Epithelial cell of proximal tubule (primary cell): ENCODE measurements around the gene FAM98B. TPM values are rescaled to one million over a fixed set of nuclear protein-coding genes. Genes with fewer than 3 reads are reported as not detected.

Experiments
- DNase-seq: peaks from one replicate; pipeline ENCODE4 v3.0.0-alpha.2; 2011; ENCODE audit warnings: low read depth
- H3K4me3 ChIP-seq: 2 replicates; pipeline ENCODE4 v1.5.1; 2011; ENCODE audit warnings: low read depth, mild to moderate bottlenecking, low read length
- total RNA-seq: library from RNA; depleted of rRNA; stranded (reverse); fragments of >200 nt; gene quantifications from 2 replicates; pipeline ENCODE4 v1.2.3, GENCODE V29; 2015
- TF ChIP-seq, protein P1 (sequence below): conservative IDR thresholded peaks from 2 replicates; pipeline ENCODE4 v1.5.1; 2012; ENCODE audit warnings: low read depth, mild to moderate bottlenecking, low read length

Gene FAM98B
- total RNA-seq, 1 donor from 2014 or later: 7.8 TPM

DNA sequence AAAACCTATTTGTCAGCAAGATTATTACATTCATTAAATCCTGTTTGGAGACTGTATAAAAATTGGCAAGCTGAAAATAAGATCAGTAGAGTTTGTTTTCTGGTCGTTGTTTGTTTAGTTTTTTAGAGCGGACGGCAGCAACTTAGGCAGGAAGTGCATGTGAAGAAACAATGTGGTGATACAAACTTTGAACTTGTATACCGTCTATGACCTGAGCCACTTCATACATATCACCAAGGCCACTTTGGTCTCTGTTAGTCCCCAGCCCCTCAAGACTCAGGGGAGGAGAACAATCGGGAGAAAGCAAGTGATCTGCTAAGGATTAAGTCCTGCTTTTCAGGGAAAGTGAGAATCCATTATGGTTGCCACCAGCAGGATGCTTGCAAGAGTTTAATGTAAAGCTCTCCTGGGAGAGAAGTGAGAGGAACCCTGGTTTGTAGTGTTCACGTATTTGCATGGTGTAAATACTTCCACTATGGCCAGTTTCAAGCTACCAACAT, 79.5 kb downstream of the FAM98B start:
- TF ChIP-seq, protein P1, sequence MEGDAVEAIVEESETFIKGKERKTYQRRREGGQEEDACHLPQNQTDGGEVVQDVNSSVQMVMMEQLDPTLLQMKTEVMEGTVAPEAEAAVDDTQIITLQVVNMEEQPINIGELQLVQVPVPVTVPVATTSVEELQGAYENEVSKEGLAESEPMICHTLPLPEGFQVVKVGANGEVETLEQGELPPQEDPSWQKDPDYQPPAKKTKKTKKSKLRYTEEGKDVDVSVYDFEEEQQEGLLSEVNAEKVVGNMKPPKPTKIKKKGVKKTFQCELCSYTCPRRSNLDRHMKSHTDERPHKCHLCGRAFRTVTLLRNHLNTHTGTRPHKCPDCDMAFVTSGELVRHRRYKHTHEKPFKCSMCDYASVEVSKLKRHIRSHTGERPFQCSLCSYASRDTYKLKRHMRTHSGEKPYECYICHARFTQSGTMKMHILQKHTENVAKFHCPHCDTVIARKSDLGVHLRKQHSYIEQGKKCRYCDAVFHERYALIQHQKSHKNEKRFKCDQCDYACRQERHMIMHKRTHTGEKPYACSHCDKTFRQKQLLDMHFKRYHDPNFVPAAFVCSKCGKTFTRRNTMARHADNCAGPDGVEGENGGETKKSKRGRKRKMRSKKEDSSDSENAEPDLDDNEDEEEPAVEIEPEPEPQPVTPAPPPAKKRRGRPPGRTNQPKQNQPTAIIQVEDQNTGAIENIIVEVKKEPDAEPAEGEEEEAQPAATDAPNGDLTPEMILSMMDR: no peak
- no peak for DNase-seq
- H3K4me3 ChIP-seq: no peak overlapping the region

DNA sequence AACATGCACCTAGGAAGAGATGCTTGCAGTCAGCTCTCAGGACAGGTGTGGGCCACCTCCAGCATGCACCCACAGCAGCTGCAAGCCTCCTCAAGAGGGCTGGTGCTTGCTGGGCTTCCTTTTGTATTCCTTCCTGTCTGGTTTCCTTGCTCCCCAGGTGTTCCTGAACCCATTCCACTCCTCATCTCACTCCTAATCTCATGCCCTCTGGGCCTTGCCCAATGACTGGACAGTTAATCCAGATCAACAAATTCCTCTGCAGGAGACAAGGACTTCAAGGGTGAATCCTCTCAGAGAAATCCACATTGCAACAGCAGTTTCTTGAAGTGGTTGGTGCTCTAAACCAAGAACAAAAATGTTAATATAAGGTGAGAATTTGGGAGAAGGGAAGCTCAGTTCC, 80.0 kb downstream of the FAM98B start:
- H3K4me3 ChIP-seq: no peak overlapping the region
- TF ChIP-seq, protein P1: no peak
- no peak for DNase-seq

DNA sequence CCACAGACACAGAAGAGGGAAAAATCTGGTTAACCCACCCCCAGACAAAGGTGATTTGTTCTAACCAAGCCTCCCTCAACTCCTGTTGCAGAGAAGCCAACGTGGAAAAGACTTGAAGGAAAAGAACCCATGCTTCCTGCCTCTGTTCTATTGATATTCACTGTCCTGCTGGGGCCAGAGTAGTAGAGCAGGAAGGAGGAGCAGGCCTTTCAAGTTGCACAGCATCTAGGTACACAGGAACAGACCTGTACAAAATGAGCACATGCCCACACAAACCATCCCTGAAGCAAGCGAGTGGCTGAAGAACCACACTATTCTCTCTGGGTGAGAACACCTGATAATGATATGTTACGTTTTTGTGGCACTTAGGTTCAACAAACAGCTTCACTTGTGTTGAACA, 80.8 kb downstream of the FAM98B start:
- no peak for DNase-seq
- no peak overlapping the region for H3K4me3 ChIP-seq
- TF ChIP-seq, protein P1: no peak

DNA sequence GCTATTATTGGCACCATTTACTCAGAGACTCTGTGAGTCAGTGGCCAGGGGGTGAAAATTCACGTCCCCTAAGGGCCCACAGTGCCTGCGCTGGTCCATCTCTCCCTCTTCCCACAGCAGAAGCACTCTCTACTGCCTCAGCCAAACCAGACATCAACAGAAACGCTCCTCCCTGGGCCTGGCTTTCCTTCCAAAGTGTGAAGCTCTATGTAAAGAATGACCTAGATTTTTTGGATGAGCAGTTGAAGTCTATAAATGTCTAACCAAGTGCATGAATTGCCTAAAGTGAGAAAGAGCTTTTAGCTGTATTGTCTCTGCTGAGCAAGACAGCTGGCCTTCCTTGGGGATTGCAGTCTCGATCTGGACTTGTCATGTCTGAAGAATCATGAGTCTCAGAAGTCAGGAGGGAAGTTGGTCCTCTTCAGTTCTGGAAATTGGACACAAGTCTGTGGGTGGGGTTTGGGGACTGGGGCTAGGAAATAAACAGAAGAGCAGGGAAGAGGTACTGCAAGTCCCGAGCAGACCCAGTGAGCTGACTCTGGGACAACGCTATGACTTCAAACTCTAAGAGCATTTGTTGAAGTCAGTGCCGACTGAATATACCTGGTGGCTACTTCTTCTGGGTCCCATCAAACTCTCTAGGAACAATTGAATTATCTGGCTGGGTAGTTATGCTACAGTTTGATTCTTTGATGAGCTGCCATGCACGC, 81.7 kb downstream of the FAM98B start:
- no peak for DNase-seq

DNA sequence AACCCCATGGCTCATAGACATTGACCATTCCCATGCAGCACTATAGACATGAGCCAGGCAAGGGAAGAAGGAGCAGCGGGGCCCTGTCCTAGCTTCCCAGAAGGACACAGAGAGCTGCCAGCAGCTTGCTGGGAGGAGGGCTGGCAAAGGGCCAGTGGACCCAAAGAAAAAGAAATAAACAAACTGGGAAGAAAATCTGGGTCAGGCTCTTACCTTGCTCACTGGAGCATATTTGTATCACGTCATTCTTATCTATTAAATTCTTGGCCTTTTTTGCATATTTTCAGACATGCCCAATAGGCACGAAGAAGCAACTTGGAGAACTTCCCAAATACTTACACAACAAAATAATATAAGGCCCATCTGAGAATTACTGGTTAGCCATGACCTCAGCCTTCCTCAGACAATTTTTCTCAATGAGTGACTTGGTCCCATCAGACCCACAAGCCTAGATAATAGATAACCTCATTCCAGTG, 82.3 kb downstream of the FAM98B start:
- TF ChIP-seq, protein P1: no peak
- DNase-seq: peak; percentile 91
- no peak overlapping the region for H3K4me3 ChIP-seq

More for the DNA sequence above, 81.7 kb downstream of the FAM98B start:
- TF ChIP-seq, protein P1: no peak
- no peak overlapping the region for H3K4me3 ChIP-seq

Other genes with a start within 250 kb of the FAM98B start
- gene SPRED1, start 201.3 kb upstream of the FAM98B start, total RNA-seq: 12.3 and 14.2 TPM in 2 replicates
- 0.43 and 3.5 TPM in 2 replicates for gene RASGRP1, start 110.7 kb downstream of the FAM98B start, total RNA-seq